GM19023 (cell line): ENCODE results near the gene LMAN1L.

Experiments used
- ATAC-seq: cut with Tn5 transposase; IDR thresholded peaks from one replicate; pipeline ENCODE4 v1.9.1; 2021; ENCODE audit warnings: mild to moderate bottlenecking, moderate library complexity; ENCODE audit not compliant: unreplicated experiment

Gene LMAN1L

DNA sequence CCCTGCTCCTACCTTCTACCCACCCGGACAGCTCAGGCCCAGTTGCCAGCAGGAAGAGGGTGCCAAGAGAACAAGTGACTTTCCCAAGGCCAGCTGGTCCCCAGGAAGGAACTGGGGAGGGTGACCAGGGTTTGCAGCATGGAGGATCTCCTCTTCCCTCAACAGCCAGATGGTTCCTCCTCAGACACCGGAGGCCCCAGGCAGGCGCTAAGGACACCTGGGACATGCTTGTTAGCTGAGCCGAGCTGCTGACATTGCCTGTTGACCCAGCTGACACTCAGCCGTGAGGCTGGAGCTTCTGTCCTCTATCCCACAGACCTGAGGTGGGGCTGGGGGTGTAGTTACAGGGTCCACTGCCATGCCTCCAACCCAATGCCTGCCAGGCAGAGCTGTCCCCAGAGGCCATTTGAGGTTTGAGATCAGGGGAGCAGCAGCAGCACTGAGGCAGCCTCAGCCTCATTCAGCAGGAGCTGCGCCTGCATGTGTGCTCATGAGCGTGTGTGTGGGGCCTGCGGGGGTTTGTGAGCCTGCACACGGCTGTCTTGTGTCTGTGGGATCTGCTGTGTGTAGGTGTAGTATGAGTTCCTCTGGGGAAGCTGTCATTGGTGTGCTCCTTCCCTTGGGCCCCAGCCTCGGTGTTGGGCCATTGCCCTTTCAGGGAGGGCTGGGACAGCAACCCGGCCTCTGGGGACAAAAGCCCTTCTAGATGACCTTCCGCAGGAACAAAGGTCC, 20.9 kb downstream of the LMAN1L start:
- ATAC-seq = no peak

GRCh38 chr15:74835312-74835823, 22.7 kb downstream of the LMAN1L start:
- no peak for ATAC-seq

- ATAC-seq = no peak
Observed at GRCh38 chr15:74836846-74837245, 24.2 kb downstream of the LMAN1L start.

DNA sequence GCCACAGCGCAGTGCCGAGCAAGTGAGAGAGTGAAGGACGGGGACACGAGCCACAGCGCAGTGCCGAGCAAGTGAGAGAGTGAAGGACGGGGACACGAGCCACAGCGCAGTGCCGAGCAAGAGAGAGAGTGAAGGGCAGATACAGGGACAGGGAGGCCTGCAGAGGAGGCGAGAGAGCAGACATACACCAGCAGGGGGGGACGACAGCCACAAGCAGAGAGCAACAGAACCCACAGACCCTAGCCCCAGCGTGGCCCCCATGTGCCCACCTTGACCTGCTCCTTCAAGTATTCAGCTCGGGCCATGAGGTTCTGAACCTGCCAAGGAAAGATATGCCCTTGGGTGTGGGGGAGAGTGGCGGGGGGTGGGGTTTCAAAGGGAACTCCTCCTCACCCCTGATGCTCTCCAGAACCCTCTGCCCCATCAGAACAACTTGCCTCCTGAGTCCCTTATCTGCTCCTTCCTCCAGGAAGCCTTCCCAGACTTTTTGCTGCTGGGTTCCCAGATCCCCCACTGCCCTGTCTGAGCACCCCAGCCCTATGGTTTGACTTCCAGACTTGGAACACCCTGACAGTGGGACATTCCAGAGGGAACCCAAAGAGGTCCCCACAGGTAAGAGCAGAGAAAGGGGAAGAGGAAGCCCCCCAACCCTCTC, 25.0 kb downstream of the LMAN1L start:
- ATAC-seq = no peak

DNA sequence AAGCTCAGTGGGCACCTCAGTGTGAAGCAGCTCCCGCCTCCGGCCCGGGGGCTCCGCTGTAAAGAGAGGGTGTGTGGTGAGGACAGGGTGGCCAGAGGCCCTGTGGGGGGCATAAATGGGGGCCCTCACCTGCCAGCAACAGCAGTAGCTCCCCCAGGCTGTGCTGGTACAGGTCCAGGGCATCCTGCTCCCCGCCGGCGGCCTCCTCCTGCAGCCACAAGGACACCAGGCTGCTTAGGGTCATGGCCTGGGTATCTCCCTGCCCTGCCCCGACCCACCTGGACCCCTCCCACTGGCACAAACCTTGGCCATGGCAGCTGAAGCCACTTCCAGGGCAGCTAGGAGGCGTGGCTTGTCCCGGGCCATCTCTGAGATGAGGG, 25.5 kb downstream of the LMAN1L start:
- no peak for ATAC-seq

DNA sequence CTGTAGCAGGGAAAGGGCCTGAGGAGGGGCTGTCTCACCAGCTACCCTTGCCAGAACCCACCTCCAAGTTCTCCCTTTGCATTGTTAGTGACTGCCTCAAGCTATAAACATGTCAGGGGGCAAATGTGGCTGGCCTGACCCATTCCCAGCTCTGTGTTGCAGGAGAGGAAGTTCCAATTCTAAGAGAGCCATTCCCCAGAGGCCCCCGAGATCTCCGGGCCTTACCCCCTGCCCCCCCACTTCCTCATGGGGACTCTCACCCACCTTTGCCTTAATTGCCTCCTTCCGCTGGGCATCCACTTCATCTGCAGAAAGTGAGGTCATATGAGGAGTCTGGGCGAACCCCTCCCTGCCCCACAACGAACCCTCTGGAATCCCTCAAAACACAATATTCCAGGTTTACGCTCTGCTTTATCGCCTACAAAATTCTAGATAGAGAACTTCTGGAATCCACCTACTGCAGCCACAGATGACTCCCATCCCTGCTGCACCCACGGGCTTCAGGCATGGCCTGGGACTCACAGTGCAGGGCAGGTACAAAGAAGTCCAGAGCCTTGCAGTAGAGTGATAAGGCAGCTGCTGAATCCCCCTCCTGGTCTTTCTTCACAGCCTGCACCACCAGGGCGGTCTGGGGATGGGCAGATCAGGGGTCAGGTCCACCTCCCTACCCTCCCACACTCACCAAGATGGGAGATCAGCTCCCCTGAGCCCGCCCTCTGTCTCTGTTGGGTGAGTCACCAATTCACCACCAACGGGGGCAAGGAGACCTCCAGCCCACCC, 26.3 kb downstream of the LMAN1L start:
- ATAC-seq = no peak

DNA sequence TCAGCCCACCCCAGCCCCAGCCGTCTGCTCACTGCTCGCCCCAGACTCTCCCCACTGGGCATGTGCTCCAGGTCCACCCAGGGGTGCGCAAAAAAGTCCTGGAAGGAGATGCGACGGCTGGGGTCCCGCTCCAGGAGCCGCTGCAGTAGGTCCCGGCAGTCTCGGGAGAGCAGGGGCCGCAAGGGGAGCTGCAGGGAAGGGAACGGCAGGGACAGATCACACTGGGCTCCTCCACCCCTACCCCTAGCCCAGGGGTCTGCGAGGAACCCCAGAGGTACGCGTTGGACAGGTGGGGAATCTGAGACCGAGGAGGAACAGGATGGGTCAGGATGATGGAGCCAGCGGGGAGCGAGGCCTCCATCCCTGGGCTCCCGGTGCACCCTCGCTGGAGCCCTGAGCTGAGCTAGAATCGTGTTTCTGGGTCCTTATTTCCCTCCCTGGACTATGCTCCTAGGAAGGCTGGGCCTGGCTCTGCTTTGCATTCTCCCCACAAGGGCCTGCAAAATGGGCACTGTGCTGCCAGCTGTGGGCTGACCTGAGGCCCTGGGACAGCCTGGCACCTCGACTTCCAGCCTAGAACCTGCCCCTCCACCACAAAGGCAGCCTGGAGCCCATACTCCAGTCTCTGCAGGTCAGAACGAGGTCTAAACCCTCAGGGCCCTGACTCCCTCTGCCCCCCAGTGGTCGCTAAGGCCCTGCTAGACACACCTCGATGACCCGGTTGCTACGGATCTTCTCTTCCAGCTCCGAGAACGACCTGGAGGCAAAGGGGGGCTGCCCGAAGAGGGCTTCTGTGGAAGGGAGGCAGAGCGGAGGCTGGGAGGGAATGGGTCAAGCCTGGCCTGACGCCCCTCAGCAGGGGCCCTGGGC, 27.1 kb downstream of the LMAN1L start:
- no peak for ATAC-seq

- no peak for ATAC-seq
Observed at GRCh38 chr15:74840851-74841775, 28.5 kb downstream of the LMAN1L start.

- no peak for ATAC-seq
Observed at GRCh38 chr15:74841891-74842373, 29.3 kb downstream of the LMAN1L start.

- peak; percentile 72 for ATAC-seq
Observed at GRCh38 chr15:74842581-74843444, 30.2 kb downstream of the LMAN1L start, which contains the start of gene ULK3. TSS of gene ULK3 (minus strand) at chr15:74843156. CDS start at chr15:74843105, 51 bp downstream.

DNA sequence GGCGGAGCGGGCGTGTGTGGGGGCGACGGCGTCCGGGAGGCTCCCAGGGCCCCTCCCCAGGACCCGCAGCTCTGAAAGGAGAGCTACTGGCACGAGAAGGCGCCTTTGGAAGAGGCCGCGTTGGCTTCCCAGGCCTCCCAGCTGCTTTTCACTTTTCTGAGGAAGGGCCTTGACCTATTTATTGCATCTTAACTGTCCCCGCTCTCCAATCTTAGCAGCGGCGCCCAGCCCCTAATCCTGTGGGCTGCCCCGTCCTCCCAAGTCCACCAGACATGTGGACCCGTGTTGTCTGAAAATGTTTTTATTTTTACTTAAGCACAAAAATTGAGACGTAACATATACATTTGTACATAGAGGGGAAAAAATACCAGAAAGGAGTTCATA, 30.8 kb downstream of the LMAN1L start:
- ATAC-seq = no peak

DNA sequence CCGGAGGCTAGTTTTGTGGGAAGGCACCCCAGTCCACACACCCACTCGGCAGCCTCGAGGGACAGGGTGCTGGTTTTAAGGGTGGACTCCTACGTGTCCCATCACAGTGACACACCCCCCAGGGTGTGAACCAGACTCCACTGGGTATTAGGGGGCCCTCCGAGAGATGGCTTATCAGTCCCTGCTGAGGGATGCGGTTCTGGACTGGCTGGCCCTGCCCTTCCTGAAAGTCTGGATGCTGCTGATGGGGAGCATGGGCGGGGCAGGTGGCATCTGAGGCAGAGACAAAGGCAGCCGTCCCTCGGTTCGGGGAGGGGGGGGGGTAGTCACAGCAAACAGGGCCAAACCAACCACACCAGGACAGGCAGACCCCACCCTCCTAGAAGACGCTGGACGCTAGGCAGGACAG, 31.3 kb downstream of the LMAN1L start:
- no peak for ATAC-seq

GRCh38 chr15:74844319-74845207, 31.9 kb downstream of the LMAN1L start:
- no peak for ATAC-seq

DNA sequence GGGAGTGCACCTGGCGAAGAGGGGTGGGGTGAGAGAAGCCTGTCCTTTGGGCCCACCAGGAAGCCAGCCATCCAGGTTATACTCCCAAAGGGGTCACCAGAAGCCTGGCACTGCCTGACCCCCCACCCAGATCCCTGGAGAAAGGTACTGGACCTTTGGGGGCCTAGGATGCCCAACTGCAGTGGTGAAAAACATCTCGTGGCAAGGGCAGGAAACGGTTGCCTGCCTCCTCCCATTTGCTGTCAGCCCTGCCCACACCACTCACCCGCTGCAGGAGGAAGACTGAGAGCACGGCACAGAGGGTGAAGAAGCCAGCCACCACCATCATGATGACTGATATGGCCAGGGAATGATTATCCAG, 32.6 kb downstream of the LMAN1L start:
- ATAC-seq = no peak

DNA sequence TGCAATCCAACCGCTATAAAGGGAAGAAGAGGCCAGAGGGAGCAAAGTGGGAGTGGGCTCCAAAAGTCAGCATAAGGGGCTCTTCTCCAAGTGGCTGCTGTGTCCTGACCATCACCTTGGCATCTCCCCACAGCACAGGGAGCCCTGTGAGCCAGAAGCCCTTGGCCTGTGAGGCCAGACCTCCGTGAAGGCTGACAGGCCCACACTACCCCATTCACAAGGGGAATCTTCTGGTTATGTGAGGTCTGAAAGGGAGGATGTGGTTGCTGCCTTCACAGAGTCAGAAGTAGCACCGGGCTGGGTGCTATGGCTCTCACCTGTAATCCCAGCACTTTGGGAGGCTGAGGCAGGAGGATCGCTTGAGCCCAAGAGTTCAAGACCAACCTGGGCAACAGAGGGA, 32.9 kb downstream of the LMAN1L start:
- no peak for ATAC-seq

GRCh38 chr15:74847432-74847831, 34.8 kb downstream of the LMAN1L start:
- no peak for ATAC-seq

GRCh38 chr15:74850393-74850792, 37.8 kb downstream of the LMAN1L start:
- no peak for ATAC-seq

- no peak for ATAC-seq
Observed at GRCh38 chr15:74851960-74852359, 39.3 kb downstream of the LMAN1L start.
